Inferior parietal cortex (tissue), 1 donor: Measurements from ENCODE around the gene TPP1.
A peak's percentile ranks its signal among the peaks of the same experiment; 100 is the strongest.

Experiments used
- DNase-seq: peaks from one replicate; pipeline ENCODE4 v3.0.0-alpha.2; 2016; ENCODE audit errors: extremely low spot score

The TPP1 gene

DNA sequence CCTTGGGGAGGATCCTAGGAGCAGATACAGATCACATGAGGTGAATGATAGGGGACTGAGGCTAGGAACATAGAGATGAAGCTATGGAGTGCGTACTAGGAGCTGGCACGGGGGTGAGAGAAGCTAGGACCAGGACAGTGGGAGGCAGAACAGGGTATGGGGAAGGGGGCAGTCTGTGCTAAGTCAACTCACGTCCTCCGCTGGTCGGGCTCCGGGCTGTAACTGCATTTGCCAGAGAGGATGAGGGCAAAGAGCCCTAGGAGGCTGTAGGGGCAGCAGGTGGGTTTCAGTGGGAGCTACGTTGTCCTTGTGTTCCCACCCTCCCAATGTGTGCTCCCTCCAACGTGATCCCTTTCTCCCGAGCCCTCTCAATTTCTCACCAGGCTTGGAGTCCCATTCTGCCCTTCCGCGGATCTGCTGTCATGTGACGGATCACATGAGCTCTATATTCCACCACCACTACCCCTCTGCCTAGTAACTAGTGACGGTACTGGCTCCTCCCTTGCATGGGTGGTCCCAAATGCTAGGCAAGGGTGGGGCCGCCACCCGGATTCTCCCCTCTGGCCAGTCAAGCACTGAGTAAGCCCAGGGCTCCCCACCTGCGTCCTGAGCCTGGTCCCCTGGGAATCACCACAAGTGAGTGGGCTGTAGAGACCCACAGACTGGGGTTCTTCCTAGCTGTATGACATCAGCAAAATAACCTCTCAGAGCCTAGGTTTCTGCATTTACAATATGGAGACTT is at the start of gene TPP1:
TSS of gene TPP1 (minus strand) at position 419 of the 742 bp plus-strand sequence. CDS start at position 397, 22 bp downstream.
- peak; percentile 99 for DNase-seq

DNA sequence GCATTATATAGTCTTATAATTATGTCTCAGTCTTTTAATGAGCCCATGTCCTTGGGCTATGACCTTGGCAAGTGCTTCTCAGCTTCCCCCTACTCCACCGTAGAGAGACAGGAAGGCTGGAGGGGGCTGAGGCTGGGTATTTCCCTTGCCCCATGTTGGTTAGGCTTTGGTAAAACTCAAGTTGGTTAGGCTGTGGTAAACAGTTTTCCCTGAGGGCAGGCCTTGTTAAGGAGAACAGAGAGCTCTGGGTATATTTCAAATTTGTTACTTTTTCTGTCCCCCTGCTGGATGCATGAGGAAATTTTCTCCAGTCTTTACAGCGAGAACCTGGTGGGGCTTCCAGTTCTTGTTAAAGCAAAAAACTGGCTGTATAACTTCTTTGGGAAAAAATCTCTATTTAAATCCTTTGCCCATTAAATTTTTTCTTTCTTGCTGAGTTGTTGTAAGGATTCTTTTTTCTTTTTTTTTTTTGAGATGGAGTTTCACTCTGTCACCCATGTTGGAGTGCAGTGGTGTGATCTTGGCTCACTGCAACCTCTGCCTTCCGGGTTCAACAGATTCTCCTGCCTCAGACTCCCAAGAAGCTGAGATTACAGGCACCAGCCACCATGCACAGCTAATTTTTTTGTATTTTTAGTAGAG is 48.6 kb upstream of the TPP1 start:
- DNase-seq: no peak

DNA sequence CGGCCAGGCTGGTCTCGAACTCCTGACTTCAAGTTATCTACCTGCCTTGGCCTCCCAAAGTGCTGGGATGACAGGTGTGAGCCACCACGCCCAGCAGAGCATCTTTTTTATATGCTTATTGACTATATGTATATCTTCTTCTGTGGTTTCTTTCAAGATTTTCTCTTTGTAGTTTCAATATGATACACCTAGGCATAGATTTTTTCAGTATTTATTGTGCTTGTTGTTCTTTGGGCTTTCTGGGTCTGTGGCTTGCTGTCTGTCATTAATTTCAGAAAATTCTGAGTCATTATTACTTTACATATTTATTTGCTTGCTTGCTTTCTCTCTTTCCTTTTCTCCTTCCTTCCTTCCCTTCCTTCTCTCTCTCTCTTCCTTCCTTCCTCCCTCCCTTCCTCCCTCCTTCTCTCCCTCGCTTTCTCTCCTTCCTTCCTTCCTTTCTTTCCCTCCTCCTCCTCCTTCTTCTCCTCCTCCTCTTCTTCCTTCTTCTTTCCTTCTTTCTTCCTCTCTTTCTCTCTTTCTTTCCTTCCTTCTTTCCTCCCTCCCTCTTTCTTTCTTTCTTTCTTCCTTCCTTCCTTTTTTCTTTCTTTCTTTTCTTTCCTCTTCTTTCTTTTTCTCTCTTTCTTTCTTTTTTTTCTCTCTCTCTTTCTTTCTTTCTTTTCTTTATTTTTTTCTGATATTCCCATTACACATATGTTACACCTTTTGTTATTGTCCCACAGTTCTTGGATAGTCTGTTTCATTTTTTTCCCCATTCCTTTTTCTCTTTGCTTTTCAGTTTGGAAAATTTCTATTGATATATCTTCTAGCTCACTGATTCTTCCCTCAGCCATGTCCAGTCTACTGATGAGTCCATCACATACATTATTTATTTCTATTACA is 47.3 kb upstream of the TPP1 start:
- no peak for DNase-seq

DNA sequence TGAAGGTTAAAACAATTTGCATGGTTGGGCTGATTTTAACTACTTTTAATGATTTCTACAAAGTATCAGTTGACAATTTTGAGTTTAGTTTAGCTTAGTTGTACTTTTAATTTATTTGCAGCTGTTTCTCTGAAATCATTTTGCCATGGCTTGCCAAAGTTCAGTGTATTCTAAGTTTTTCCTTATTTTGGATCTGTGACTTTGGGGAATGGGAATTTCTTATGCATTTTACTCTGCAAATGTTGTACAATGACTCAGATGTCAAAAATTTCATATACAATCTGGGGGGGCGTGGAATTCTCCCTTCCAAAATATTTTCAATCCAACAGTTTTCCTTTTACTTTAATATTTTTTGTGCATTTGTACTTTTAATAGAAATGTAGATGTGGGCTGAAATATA is 45.3 kb upstream of the TPP1 start:
- no peak for DNase-seq

DNA sequence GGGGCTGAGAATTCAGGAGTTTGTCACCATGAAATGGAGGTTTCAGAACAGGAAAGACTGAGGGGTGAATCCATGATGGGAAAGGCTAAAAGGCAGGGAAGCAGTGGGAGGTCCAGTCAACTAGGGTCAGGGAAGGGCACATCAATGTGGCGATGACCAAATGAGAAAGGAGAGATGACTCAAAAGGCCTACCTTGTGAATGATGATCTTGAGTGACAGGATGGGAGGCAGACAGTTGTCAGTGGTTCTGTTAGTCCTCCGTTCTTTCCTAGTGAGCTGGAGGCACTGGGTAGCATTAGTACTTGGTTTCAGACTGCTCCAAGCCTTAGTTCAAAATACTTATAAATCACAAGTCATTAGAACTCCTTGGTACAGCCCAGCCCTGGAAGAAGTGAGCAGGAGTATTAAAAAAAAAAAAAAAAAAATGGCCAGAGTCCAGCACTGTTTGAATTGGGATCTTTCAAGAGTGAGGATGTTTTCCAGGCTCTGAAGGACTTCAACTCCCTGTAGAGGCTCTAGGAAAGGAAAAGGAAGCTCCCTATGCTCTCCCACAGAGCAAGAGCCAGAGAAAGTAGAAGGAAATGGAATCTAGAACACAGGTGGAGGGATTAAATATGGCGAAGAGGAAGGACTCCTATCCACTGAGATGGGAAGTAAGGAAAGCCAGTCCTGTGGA is 44.7 kb upstream of the TPP1 start:
- no peak for DNase-seq

DNA sequence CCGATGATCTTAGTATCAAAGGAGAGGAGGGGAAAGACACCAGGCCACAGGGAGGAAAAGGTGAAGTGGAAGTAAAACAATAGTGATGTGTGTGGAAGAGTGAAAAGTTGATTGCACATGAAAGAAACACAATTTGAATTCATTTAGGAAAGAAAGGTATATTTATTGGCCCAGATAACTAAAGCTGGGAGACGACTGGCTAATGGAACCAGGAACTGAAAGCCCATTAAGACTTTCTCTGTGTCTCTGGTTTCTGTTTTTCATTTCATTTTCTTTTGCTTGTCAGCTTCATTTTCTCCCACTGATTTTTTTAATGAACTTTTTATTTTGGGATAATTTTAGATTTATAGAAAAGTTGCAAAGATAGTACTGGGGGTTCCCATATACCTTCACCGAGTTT is 41.5 kb upstream of the TPP1 start:
- DNase-seq: no peak

DNA sequence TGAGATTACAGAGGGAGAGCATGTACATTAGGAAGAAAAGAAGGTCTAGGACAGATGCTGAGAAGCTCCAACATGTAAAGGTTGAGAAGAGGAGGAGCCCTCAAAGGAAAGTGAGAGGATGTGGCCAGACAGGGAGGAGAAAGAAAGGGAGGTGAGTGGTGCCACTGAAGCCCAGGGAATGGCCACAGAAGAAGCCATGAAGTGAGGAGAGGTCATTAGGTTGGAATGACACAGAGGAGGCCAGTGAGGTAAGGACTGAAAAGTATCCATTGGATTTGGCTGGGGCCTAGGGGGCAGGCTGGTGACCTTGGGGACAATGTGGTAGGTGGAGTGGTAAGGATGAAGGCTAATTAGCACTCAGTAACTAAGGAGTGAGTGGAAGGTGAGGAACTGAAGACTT is 39.4 kb upstream of the TPP1 start:
- no peak for DNase-seq

DNA sequence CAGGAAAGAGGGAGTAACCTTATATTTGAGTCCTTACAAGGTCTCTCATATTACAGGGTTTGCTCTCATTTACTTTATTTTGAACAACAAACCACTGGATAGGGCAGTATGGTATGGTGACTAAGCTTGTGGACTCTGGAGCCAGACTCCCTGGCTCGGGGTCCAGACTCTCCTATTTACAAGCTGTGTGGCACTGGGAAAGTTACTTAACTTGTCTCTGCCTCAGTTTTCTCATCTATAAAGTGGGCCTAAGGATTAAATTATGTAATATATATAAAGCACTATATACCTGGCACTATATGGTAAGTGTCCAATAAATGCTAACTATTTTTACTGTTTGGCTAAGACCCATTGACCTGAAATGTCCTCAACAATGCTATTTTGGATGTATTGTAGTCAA is 38.1 kb upstream of the TPP1 start:
- DNase-seq: no peak

DNA sequence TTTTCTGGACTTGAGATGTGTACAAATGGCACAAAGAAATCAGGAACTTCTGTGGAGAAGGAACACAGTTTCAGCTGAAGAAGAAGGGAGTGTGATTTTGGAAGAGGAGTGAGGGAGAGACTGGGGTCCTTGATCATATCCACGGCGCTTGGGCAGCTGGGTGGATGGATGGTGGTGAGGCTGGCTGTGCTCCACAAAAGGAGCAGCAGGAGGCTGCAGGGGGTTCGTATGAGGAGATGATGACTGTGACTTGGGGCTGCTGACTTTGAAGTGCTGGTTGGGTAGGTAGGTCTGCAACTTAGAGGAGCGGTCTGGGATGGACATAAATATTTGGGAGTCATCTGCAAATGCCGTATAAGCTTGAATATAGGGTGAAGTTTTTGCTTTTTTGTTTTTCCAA is 37.7 kb upstream of the TPP1 start:
- DNase-seq: no peak

DNA sequence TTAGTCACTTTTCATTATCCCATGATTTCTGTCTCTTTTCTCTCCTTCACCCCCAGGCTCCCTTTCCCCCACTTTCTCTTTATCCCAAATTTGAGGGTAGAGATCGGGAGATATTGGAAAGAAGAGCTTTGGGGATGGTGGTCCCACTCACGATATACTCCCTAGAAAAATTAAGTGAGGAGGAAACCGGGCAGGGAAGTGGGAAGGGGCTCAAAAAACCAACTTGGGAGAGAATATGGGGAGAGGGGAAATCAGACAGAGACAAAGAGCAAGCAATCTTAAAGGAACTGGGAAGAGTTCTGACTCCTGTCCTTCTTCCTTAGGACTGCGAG is 37.3 kb upstream of the TPP1 start:
- DNase-seq: no peak

DNA sequence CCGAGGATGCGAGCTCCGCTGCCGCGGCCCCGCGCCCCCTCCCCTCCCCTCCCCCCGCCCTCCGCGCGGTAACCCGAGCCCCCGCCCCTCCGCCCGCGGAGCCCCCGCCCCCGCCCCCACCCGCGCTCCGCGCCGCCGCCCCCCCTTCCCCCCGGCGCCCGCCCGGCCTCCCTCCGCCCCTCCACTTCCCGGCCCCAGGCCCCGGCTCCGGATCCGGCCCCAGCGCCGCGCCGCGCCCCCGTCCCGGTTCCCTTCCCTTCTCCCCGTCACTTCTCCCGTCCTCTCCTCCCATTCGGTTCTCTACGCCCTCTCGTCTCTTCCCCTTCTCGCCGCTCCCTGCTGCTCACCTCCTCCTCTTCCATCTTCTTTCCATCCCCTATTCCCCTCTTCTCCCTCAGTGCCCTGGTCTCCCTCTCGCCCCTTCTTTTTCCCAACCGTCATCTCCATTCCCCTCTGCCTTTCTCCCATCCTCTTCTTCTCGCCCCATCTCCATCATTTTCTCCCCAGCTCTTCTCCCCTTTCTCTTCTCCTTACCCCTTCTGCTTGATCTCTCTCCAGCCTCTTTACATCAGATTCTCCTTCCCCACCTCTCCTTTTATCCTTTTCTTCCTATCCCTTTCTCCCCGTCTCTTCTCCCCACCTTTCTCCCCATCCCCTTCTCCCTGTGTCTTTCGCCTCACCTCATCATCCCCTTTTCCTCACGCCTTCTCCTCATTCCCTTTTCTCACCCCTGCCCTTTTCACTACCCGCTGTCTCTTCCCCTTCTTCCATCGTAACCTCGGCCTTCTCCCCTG is 36.8 kb upstream of the TPP1 start, which contains the start of gene DCHS1:
TSS of gene DCHS1 (minus strand) at position 20 of the 794 bp plus-strand sequence. CDS start 14,196 bp downstream, outside the sequence.
- DNase-seq: no peak

DNA sequence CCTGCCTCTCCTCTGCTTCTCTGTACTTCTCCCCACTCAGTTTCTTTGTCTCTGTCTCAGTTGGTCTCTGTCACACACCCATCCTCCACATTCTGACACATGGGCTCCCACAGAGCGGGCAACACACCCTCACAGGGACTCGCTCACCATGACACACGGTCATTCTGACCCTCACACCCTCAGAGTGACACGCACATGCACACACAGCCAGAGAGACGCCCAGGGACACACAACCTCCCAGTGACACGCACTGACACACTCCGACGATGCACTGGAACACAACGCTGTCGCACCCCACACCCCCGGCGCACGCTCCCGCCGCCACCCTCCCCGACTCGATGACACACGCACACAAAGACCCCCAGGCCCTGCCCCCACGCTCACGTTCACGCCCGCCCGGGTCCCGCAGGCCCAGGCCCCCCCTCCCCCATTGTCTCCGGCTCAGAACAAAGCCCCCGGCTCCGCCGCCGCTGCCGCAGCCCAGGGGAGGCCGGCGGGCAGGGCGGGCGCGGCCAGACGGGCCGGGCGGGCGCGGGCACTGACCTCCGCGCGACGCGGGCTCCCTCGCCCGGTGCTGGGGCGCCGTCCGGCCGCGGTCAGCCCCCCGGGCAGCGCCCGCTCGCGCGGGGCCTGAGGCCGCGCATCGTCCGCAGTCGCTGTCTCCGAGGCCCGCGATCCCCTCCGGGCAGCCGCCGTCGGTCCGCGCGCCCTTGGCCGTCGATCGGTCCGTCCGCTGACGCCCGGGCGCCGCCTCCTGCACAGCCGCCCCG is 36.0 kb upstream of the TPP1 start:
- no peak for DNase-seq

DNA sequence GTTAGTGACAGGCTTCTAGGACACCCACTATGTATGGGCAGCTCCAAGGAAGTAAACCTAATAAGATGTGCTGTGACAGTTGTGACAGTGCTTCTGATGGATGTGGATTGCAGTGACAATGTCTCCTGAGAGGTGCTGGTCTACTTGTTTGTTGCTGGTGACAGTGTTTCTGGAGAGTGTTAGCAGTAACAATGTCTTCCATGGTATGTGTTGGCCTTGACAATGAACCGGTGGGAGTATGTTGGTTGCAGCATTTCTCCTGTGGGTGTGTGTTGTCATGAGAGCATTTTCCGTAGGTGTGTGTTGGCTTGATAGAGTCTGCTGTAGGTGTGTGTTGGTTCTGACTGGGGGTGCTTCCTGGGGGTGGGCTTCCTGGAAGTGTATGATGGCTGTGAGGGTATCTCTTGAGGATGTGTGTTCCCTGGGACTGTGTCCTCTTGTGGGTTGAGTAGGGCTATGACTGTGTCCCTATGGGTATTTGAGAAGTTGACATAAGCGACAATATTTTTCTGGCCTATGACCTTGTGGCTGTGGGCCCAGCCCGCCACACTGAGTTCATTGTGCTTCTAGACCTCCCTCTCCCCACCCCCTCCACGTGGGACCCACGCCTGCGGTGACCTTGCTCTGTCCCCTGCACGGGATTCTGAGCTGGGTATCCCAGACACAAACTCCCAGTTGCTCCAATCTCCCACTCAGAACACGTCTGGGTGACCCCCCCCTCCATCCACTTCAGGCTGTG is 35.2 kb upstream of the TPP1 start:
- DNase-seq: no peak

DNA sequence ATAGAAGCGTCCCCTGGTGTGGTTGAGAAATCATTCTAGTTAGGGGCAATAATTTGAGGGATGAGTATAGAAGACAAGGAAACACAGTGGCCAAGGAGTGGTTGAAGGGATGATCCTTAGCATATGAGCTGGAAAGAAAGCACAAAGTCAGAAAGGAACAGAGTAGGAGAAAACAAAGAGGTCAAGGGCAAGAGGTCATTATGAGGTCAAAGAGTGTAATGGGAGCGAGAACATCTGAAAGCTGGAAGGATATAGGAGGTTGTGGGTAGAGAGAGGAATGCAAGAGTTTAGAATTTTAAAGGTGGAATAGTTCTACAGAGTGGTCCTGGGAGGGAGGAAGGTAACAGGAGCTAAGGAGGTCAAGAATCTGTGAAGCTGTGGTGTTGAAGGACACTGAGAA is 34.4 kb upstream of the TPP1 start:
- DNase-seq: no peak

DNA sequence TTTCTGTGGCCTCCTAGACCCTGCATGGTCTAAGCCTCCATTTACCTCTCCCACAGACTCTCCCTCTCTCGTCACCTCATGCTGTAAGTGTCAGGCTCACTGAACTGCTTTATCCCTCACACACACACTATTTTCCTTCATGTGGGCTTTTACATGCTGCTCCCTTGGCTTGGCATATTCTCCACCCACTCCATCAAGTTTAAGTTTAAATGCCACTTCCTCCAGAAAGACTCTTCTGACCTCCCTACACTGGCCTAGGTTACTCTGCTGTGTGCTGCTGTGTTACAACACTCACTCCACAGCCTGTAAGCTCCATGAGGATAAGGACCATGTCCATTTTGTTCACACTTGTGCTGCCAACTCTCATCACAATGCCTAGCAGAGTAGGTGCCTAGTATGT is 33.9 kb upstream of the TPP1 start:
- DNase-seq: no peak

DNA sequence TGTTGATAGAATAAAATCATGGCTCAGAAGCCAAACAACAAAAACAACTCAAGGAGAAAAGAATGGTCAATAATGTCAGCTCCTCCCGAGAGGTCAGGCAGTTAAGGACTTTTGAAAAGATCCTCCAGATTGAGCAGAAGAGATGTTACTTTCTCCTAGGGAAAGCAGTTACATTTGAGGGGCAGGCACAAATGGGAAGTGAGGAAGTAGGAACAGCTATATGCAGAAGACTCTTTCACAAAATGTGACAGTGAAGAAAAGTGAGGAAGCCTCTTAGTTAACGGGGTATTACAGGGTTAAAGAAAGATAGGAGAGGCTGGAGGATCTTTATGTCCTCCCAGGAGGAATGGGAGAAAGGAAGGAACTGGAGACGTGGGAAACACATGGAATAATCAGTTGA is 33.0 kb upstream of the TPP1 start:
- no peak for DNase-seq

DNA sequence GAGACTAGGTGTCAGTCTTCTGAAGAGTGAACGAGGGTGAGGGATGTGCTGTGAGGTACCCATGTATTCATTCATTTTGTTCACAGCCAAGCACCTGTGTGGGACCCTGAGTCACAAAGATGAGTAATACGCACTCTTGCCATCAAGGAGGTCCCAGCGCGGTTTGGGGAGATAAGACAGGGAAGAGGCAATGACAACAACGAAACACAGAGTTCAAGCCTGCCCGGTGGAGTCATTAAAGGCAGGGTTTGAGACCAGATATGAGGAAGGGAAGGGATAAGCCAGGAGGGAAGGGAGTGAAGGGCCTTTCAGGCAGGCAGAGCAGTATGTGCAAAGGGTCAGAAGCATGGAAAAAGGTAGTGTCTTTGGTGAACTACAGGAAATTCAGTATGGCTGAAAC is 31.8 kb upstream of the TPP1 start:
- no peak for DNase-seq

DNA sequence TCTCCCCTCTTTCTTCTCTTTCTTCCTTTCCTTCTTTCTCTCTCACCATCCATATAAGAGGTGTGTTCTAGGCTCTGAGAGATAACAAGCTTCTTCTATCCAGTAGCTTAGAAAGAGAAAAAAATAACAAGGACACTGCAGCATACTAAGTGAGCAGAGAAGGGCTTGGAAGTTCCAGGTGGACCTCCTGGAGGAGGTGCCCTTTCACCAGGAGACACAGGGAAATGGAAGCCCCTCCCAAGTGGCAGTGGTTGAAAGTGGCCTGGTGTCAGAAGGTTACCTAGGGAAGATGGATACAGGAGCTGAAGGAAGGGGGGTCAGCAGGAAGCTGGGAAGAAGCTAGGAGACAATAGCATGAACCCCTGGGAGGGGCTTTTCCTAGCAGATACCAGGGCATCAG is 30.9 kb upstream of the TPP1 start:
- no peak for DNase-seq

DNA sequence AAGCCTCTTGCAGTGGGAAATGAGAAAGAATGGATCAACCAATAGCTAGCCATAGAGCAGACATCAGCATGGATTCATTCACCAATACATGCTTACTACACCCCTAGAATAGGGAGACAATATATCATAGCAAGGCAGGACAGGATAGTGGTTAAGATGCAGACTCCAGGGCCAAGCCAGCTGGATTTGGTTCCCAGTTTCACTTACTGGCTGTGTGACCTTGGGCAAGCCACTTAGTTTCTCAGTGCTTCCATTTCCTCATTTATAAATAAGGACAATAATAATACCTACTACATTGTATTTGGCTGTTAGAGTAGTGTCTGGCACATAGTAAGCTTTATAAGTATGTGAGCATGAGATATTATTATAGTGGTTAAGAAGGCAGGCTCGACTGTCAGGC is 29.3 kb upstream of the TPP1 start:
- DNase-seq: no peak

DNA sequence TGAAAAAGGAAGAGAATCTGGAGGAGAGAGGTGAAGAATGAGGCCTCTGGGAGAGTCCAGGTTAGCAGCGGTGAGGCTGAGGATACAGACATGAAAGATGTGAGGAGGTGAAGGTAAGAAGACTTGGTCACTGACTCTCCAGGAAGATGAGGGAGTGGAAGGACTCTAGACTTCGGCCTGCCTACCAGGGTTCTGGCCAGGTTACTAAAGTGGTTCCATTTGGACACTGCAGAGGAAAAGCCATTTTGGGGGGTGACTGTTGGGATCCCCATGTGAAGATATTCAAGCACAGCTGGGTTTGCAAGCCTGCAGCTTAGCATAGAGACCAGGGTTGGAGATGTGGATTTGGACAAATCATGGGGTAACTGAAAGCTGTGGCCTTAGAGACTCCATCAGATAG is 28.6 kb upstream of the TPP1 start:
- no peak for DNase-seq
